Stomach (tissue), 9 donors: Measurements from ENCODE around the gene ARPC1A. TPM values are rescaled to one million over a fixed set of nuclear protein-coding genes. Genes with fewer than 3 reads are reported as not detected.

Experiments
- DNase-seq, 2 donors: peaks; one replicate each; pipeline versions ENCODE4 v3.0.0 to v3.0.0-alpha.2; 2013 to 2019
- H3K27ac ChIP-seq, 5 donors: fragments of 200-600 bp in 4 of 5; sonication (generic) in 4 of 5; one replicate each; pipeline ENCODE4 v1.5.1; 2013 to 2019; ENCODE audit warnings: mild to moderate bottlenecking in 1 of 5, moderate library complexity in 1 of 5
- H3K27me3 ChIP-seq, 3 donors: fragments of 200-600 bp; sonication (generic); one replicate each; pipeline ENCODE4 v1.5.1; 2017 to 2019; ENCODE audit warnings: mixed run types in 1 of 3
- H3K36me3 ChIP-seq, 4 donors: fragments of 200-600 bp; sonication (generic); 1 replicate in 3 of 4; 2 replicates in 1 of 4; pipeline ENCODE4 v1.5.1; 2016 to 2019
- H3K4me1 ChIP-seq, 4 donors: fragments of 200-600 bp; sonication (generic); one replicate each; pipeline ENCODE4 v1.5.1; 2016 to 2019
- H3K4me3 ChIP-seq, 4 donors: fragments of 200-600 bp; sonication (generic) in 3 of 4; one replicate each; pipeline ENCODE4 v1.5.1; 2016 to 2019; ENCODE audit warnings: mild to moderate bottlenecking in 1 of 4
- H3K9me3 ChIP-seq, 4 donors: fragments of 200-600 bp; sonication (generic); one replicate each; pipeline ENCODE4 v1.5.1; 2016 to 2019
- CTCF ChIP-seq, 7 experiments: fragments of 450-650 bp in 4 of 7; fragments of 200-600 bp in 3 of 7; sonication (generic) in 3 of 7; IDR thresholded peaks; one replicate each; pipeline ENCODE4 v1.5.1; 2016 to 2019; ENCODE audit warnings: antibody characterized with exemption in 7 of 7, control low read depth in 2 of 7, mild to moderate bottlenecking in 1 of 7
- EP300 ChIP-seq: sonication (generic); formaldehyde crosslinking; IDR thresholded peaks from one replicate; pipeline ENCODE4 v1.6.1; 2017; ENCODE audit warnings: antibody characterized with exemption
- POLR2A ChIP-seq, 4 donors: fragments of 450-650 bp; IDR thresholded peaks; one replicate each; pipeline ENCODE4 v1.6.1; 2016; ENCODE audit warnings: antibody characterized with exemption in 4 of 4, control low read depth in 2 of 4, mild to moderate bottlenecking in 1 of 4, moderate library complexity in 1 of 4
- POLR2AphosphoS5 ChIP-seq, 3 donors: sonication (generic); formaldehyde crosslinking; IDR thresholded peaks; one replicate each; pipeline ENCODE4 v1.6.1; 2016; ENCODE audit warnings: antibody characterized with exemption in 3 of 3
- WGBS, 5 donors: extraction: QIAGEN DNeasy Blood & Tissue Kit in 3 of 5; methylation state at CpG; one replicate each; pipeline versions ENCODE4 v1.1.5 to v1.1.7; 2013 to 2018; 5-methylcytosine and 5-hydroxymethylcytosine counted together
- intact Hi-C: fragments of 100-400 bp; cut with DNase I; formaldehyde crosslinking; loops from one replicate; pipeline ENCODE4 v1.15.1; 2023; ENCODE audit warnings: low total_unique reads
- polyA plus RNA-seq, 3 donors: library from polyadenylated mRNA; stranded (reverse); fragments of 200-250 nt; gene quantifications; one replicate each; pipeline ENCODE4 v1.2.3, GENCODE V29; 2013
- total RNA-seq, 5 donors: library from RNA; depleted of rRNA; stranded (reverse); fragments of >200 nt; gene quantifications; one replicate each; pipeline versions ENCODE4 v1.1.0 to v1.2.3, GENCODE V29; 2014 to 2016
- donor health status: healthy with polysubstance abuse.
- donor health status: Bipolar disorder and iron deficiency.
- donor health status: healthy.

ARPC1A gene
- total and polyA plus RNA-seq, 8 donors: 93.3 to 344 (median 142) TPM

GRCh38 chr7:99389772-99390171 lies 64.1 kb downstream of the ARPC1A start:
- WGBS, 5 donors: 92 to 93% (median 92%) methylated on average over 11 to 13 of the region's 13 CpGs
- TF ChIP-seq EP300 (no peak), CTCF (IDR thresholded peaks at IDR 0.05) (no peak), POLR2A (IDR thresholded peaks at IDR 0.05) (no peak), POLR2AphosphoS5 (IDR thresholded peaks at IDR 0.05) (no peak)
- Histone ChIP-seq H3K36me3 (peaks cover 54 to 92% (median 79%) of the 10 kb centered on the region in 4 donors), H3K4me3 (no peak overlapping the region), H3K9me3 (no peaks in the 10 kb centered on the region), H3K27ac (no peak overlapping the region), H3K27me3 (no peaks in the 10 kb centered on the region), H3K4me1 (peaks cover 6 to 32% (median 22%) of the 10 kb centered on the region in 4 donors)
- DNase-seq: no peak
- intact Hi-C loops: no loop called here

- Histone ChIP-seq H3K27me3 (no peaks in the 10 kb centered on the region), H3K4me1 (peaks cover 6 to 31% (median 24%) of the 10 kb centered on the region in 4 donors), H3K4me3 (no peak overlapping the region), H3K27ac (no peak overlapping the region), H3K9me3 (no peaks in the 10 kb centered on the region), H3K36me3 (peaks cover 60 to 94% (median 84%) of the 10 kb centered on the region in 4 donors)
- 92 to 97% (median 94%) methylated on average over 20 to 23 of the region's 23 CpGs for WGBS, 5 donors
- TF ChIP-seq POLR2AphosphoS5 (IDR thresholded peaks at IDR 0.05): no peak
- TF ChIP-seq EP300: no peak
- no peak for TF ChIP-seq POLR2A (IDR thresholded peaks at IDR 0.05)
- no peak for TF ChIP-seq CTCF (IDR thresholded peaks at IDR 0.05)
- no peak for DNase-seq
- intact Hi-C loops: no loop called here
Measured at GRCh38 chr7:99390941-99391602, 65.4 kb downstream of the ARPC1A start.

GRCh38 chr7:99392046-99392445 lies 66.3 kb downstream of the ARPC1A start:
- no peak for DNase-seq
- no peaks in the 10 kb centered on the region for H3K9me3 ChIP-seq
- intact Hi-C loops: no loop called here
- peak overlapping the region; percentile 41 to 60 (median 52) for H3K4me3 ChIP-seq
- peaks cover 60 to 94% (median 84%) of the 10 kb centered on the region in 4 donors for H3K36me3 ChIP-seq
- H3K4me1 ChIP-seq: peaks cover 6 to 31% (median 25%) of the 10 kb centered on the region in 4 donors
- TF ChIP-seq POLR2AphosphoS5 (IDR thresholded peaks at IDR 0.05): no peak
- TF ChIP-seq EP300: no peak
- TF ChIP-seq POLR2A (IDR thresholded peaks at IDR 0.05): no peak
- TF ChIP-seq CTCF (IDR thresholded peaks at IDR 0.05): no peak
- H3K27ac ChIP-seq: peak overlapping the region in 4 of 5 donors; percentile 74 to 81 (median 76)
- WGBS, 5 donors: 50 to 69% (median 63%) methylated on average over 7 to 8 of the region's 8 CpGs
- no peaks in the 10 kb centered on the region for H3K27me3 ChIP-seq

- Histone ChIP-seq H3K27me3 (no peaks in the 10 kb centered on the region), H3K9me3 (no peaks in the 10 kb centered on the region), H3K27ac (peak overlapping the region; percentile 8 to 81 (median 75)), H3K4me3 (peak overlapping the region; percentile 41 to 60 (median 52)), H3K36me3 (peaks cover 60 to 94% (median 84%) of the 10 kb centered on the region in 4 donors), H3K4me1 (peaks cover 6 to 31% (median 25%) of the 10 kb centered on the region in 4 donors)
- peak; percentile 81 to 94 for DNase-seq
- 1 to 14% (median 6%) methylated on average over 43 to 68 of the region's 68 CpGs for WGBS, 5 donors
- intact Hi-C loops: no loop called here
- TF ChIP-seq EP300: no peak
- TF ChIP-seq CTCF (IDR thresholded peaks at IDR 0.05): no peak
- TF ChIP-seq POLR2A (IDR thresholded peaks at IDR 0.05): no peak
- TF ChIP-seq POLR2AphosphoS5 (IDR thresholded peaks at IDR 0.05): peak in 2 of 3 donors; percentile 55 to 77
Measured at GRCh38 chr7:99392659-99393354, 67.1 kb downstream of the ARPC1A start.
